Panc1 (cell line): ENCODE data around the gene FAM234B.

Source experiments
- POLR2AphosphoS5 ChIP-seq: IDR thresholded peaks from 2 replicates; pipeline ENCODE4 v1.6.1; 2012; ENCODE audit warnings: mild to moderate bottlenecking, low read depth, low read length, moderate library complexity
- SIN3A ChIP-seq: IDR thresholded peaks from 2 replicates; pipeline ENCODE4 v1.6.1; 2012; ENCODE audit warnings: low read depth, mild to moderate bottlenecking, low read length, moderate library complexity, borderline replicate concordance; ENCODE audit not compliant: insufficient read depth
- TF ChIP-seq, protein P1 (sequence below): fragments of 450-650 bp; IDR thresholded peaks from 2 replicates; pipeline ENCODE4 v1.5.1; 2017; ENCODE audit warnings: mild to moderate bottlenecking
- TF ChIP-seq, protein P2 (sequence below), 2 experiments: IDR thresholded peaks; 2 replicates each; pipeline ENCODE4 v1.6.1; 2011 to 2012; ENCODE audit warnings: low read depth in 2 of 2, control low read depth in 1 of 2, low read length in 1 of 2, mild to moderate bottlenecking in 1 of 2, moderate library complexity in 1 of 2; ENCODE audit not compliant: insufficient read depth in 1 of 2

DNA sequence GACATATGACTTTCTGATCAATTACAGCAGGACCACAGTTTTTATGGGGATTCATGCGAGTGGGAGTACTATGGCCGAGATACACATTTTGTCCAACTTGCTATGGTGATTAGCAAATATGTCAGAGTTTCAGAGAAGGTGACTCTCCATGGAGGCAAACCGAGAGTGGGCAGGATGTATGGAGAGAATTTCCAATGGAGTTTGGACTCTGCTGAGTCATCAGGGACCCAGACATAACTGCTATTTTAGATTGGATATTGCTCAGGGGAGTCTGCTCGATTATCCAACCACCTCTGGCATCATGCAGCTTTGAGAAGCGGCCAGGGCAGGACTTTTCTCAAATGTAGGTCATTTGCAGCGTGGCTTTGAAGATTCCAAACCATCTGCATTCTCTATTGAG is 68.8 kb downstream of the FAM234B start:
- TF ChIP-seq, protein P1, sequence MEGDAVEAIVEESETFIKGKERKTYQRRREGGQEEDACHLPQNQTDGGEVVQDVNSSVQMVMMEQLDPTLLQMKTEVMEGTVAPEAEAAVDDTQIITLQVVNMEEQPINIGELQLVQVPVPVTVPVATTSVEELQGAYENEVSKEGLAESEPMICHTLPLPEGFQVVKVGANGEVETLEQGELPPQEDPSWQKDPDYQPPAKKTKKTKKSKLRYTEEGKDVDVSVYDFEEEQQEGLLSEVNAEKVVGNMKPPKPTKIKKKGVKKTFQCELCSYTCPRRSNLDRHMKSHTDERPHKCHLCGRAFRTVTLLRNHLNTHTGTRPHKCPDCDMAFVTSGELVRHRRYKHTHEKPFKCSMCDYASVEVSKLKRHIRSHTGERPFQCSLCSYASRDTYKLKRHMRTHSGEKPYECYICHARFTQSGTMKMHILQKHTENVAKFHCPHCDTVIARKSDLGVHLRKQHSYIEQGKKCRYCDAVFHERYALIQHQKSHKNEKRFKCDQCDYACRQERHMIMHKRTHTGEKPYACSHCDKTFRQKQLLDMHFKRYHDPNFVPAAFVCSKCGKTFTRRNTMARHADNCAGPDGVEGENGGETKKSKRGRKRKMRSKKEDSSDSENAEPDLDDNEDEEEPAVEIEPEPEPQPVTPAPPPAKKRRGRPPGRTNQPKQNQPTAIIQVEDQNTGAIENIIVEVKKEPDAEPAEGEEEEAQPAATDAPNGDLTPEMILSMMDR = no peak
- TF ChIP-seq, protein P2, sequence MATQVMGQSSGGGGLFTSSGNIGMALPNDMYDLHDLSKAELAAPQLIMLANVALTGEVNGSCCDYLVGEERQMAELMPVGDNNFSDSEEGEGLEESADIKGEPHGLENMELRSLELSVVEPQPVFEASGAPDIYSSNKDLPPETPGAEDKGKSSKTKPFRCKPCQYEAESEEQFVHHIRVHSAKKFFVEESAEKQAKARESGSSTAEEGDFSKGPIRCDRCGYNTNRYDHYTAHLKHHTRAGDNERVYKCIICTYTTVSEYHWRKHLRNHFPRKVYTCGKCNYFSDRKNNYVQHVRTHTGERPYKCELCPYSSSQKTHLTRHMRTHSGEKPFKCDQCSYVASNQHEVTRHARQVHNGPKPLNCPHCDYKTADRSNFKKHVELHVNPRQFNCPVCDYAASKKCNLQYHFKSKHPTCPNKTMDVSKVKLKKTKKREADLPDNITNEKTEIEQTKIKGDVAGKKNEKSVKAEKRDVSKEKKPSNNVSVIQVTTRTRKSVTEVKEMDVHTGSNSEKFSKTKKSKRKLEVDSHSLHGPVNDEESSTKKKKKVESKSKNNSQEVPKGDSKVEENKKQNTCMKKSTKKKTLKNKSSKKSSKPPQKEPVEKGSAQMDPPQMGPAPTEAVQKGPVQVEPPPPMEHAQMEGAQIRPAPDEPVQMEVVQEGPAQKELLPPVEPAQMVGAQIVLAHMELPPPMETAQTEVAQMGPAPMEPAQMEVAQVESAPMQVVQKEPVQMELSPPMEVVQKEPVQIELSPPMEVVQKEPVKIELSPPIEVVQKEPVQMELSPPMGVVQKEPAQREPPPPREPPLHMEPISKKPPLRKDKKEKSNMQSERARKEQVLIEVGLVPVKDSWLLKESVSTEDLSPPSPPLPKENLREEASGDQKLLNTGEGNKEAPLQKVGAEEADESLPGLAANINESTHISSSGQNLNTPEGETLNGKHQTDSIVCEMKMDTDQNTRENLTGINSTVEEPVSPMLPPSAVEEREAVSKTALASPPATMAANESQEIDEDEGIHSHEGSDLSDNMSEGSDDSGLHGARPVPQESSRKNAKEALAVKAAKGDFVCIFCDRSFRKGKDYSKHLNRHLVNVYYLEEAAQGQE (IDR thresholded peaks at IDR 0.05; ENCODE audit: insufficient read depth in 1 of 2, low read depth in 2 of 2, low read length in 1 of 2) = no peak
- TF ChIP-seq SIN3A = no peak
- no peak for TF ChIP-seq POLR2AphosphoS5
